ENCODE results near the gene CDC42EP4. TPM values are rescaled to one million over a fixed set of nuclear protein-coding genes. Genes with fewer than 3 reads are reported as not detected.

CDC42EP4 gene
- total RNA-seq, 4 donors from 2014 or later: 54.9 to 75.6 (median 69.6) TPM

GRCh38 chr17:73318836-73319235 lies 7.0 kb upstream of the CDC42EP4 start:
- Histone ChIP-seq H3K27me3 (no peaks in the 10 kb centered on the region), H3K27ac (no peak overlapping the region), H3K4me1 (peaks cover 7 to 8% (median 8%) of the 10 kb centered on the region in 4 donors), H3K36me3 (no peaks in the 10 kb centered on the region), H3K9me3 (no peaks in the 10 kb centered on the region), H3K4me3 (no peak overlapping the region)
- no peak for TF ChIP-seq POLR2A (IDR thresholded peaks at IDR 0.05)
- TF ChIP-seq EP300 (IDR thresholded peaks at IDR 0.05; ENCODE audit: low read depth): no peak
- TF ChIP-seq, protein P1, sequence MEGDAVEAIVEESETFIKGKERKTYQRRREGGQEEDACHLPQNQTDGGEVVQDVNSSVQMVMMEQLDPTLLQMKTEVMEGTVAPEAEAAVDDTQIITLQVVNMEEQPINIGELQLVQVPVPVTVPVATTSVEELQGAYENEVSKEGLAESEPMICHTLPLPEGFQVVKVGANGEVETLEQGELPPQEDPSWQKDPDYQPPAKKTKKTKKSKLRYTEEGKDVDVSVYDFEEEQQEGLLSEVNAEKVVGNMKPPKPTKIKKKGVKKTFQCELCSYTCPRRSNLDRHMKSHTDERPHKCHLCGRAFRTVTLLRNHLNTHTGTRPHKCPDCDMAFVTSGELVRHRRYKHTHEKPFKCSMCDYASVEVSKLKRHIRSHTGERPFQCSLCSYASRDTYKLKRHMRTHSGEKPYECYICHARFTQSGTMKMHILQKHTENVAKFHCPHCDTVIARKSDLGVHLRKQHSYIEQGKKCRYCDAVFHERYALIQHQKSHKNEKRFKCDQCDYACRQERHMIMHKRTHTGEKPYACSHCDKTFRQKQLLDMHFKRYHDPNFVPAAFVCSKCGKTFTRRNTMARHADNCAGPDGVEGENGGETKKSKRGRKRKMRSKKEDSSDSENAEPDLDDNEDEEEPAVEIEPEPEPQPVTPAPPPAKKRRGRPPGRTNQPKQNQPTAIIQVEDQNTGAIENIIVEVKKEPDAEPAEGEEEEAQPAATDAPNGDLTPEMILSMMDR (IDR thresholded peaks at IDR 0.05): no peak
- no peak for TF ChIP-seq POLR2AphosphoS5 (IDR thresholded peaks at IDR 0.05)
- 56 to 76% methylated on average over 3 to 5 of the region's 5 CpGs for WGBS, 2 donors (ENCODE audit: low coverage in 1 of 2)
- no peak for DNase-seq
- in situ Hi-C loops (cut with MboI; ENCODE audit: low pct_ligation_motif_present in 1 of 4, low pct_unique_long_range_greater_than_20kb in 1 of 4, low sequenced_read_pairs in 3 of 4): no loop called here
- intact Hi-C loops (cut with DNase I; ENCODE audit: low total_unique reads): no loop called here

GRCh38 chr17:73318427-73318813 lies 6.6 kb upstream of the CDC42EP4 start:
- TF ChIP-seq POLR2A (IDR thresholded peaks at IDR 0.05) (no peak), POLR2AphosphoS5 (IDR thresholded peaks at IDR 0.05) (no peak), EP300 (IDR thresholded peaks at IDR 0.05; ENCODE audit: low read depth) (no peak)
- TF ChIP-seq, protein P1 (IDR thresholded peaks at IDR 0.05): no peak
- Histone ChIP-seq H3K4me1 (peaks cover 7 to 8% (median 8%) of the 10 kb centered on the region in 4 donors), H3K27ac (no peak overlapping the region), H3K27me3 (no peaks in the 10 kb centered on the region), H3K9me3 (no peaks in the 10 kb centered on the region), H3K36me3 (no peaks in the 10 kb centered on the region), H3K4me3 (no peak overlapping the region)
- DNase-seq: no peak
- in situ Hi-C loops (cut with MboI; ENCODE audit: low pct_ligation_motif_present in 1 of 4, low pct_unique_long_range_greater_than_20kb in 1 of 4, low sequenced_read_pairs in 3 of 4) (no loop called here), intact Hi-C loops (cut with DNase I; ENCODE audit: low total_unique reads) (no loop called here)
- 96 to 100% methylated on average over 4 to 8 of the region's 8 CpGs for WGBS, 2 donors (ENCODE audit: low coverage in 1 of 2)

DNA sequence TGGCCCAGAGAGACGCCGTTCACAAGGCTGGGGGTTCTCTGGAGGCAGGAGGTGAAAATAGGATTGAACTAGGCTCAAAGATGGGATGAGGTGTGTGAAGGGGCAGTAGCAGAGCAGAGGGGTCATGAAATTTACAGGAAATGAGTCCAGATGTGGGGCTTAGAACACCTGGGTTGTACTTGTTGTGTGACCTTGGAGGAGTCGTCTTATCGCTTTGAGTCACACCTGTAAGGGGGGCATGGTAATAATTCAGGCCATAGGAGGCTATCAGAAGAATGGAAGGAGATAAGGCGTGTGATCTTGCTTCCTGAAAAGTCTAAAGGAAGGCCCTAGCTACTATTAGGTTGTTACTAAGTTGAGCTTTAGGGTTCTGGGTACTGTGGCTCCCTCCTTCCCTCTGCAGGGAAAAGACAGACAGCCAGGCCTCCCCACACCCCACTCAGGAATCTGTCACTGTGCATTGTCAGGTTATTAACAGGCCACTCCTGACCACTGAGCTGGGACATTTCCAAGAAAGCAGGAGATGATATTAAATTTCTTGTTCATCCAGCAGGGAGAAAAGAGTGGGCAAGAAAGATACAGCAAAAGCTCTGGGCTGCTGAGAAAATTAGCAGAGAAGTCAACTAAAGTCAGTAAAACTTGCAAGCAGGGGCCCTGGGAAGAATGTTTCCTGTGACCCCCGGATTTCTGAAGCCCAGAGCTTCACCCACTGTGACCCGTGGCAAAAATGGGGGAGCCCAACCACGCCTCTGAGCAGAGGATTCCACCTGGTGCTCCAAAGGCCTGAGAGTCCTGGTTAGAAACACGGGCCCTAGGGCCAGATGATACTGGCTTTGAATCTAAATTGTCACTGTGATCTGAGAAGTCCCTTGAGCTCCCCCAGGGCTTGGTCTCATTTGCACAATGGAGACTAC lies 6.0 kb upstream of the CDC42EP4 start:
- in situ Hi-C loops (cut with MboI; ENCODE audit: low pct_ligation_motif_present in 1 of 4, low pct_unique_long_range_greater_than_20kb in 1 of 4, low sequenced_read_pairs in 3 of 4) (no loop called here), intact Hi-C loops (cut with DNase I; ENCODE audit: low total_unique reads) (no loop called here)
- 20 to 62% methylated on average over 1 to 9 of the region's 9 CpGs for WGBS, 2 donors (ENCODE audit: low coverage in 1 of 2)

DNA sequence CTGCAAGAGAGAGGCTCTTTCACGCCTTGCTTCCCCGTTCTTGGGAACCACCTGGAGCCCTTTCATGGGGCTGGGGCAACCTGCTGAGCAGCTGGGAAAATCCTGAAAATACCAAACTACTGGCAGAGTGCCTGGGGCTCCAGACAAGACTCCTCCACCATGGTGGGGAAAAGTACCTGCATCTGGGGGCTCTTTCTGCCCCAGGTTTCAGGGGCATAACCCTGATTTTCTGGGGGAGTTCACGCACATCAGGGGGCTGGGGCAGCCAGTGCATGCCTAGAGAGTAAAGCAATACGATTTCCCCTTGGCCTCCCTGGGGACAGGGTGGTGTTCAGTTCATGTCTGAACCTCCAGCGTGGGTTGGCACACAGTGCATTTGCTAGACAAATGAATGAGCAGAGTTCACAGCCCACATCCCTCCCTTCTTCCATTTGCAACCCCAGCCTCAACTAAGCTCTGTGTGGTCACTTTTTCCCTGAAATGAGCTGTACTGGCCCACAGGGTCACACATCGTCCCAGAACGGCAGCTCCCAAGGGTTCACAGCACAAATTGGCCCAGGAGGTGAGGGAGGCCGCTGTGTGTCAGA lies 5.2 kb upstream of the CDC42EP4 start:
- intact Hi-C loops (cut with DNase I; ENCODE audit: low total_unique reads): no loop called here
- no peaks in the 10 kb centered on the region for H3K36me3 ChIP-seq
- H3K27ac ChIP-seq: no peak overlapping the region
- no peaks in the 10 kb centered on the region for H3K9me3 ChIP-seq
- WGBS, 2 donors (ENCODE audit: low coverage in 1 of 2): 65% methylated on average over 7 of the region's 8 CpGs; no CpG with 5 or more reads in 1 of the 2 donors
- in situ Hi-C loops (cut with MboI; ENCODE audit: low pct_ligation_motif_present in 1 of 4, low pct_unique_long_range_greater_than_20kb in 1 of 4, low sequenced_read_pairs in 3 of 4): no loop called here
- no peak for DNase-seq
- H3K27me3 ChIP-seq: no peaks in the 10 kb centered on the region
- H3K4me1 ChIP-seq: peaks cover 12 to 15% (median 14%) of the 10 kb centered on the region in 4 donors
- TF ChIP-seq POLR2A (IDR thresholded peaks at IDR 0.05) (no peak), POLR2AphosphoS5 (IDR thresholded peaks at IDR 0.05) (no peak), EP300 (IDR thresholded peaks at IDR 0.05; ENCODE audit: low read depth) (no peak)
- TF ChIP-seq, protein P1 (IDR thresholded peaks at IDR 0.05): no peak
- no peak overlapping the region for H3K4me3 ChIP-seq

More for the DNA sequence above, 6.0 kb upstream of the CDC42EP4 start:
- Histone ChIP-seq H3K27ac (peak overlapping the region in 1 of 4 donors; percentile 30), H3K27me3 (no peaks in the 10 kb centered on the region), H3K36me3 (no peaks in the 10 kb centered on the region), H3K4me3 (no peak overlapping the region), H3K4me1 (peaks cover 8 to 9% (median 9%) of the 10 kb centered on the region in 4 donors), H3K9me3 (no peaks in the 10 kb centered on the region)
- DNase-seq: no peak
- TF ChIP-seq POLR2A (IDR thresholded peaks at IDR 0.05) (no peak), EP300 (IDR thresholded peaks at IDR 0.05; ENCODE audit: low read depth) (no peak), POLR2AphosphoS5 (IDR thresholded peaks at IDR 0.05) (no peak)
- TF ChIP-seq, protein P1 (IDR thresholded peaks at IDR 0.05): no peak
